Fibroblast of gingiva (primary cell): ENCODE results near the gene GPATCH4.
A peak's percentile ranks its signal among the peaks of the same experiment; 100 is the strongest.
"Not testable (repeated sequence)": the region's sequence is repeated elsewhere in the genome, so short reads cannot be mapped to it uniquely, and the experiment has no call there.

Experiments
- DNase-seq: peaks from one replicate; pipeline ENCODE4 v3.0.0-alpha.2; 2011; ENCODE audit warnings: low read depth

Gene GPATCH4

DNA sequence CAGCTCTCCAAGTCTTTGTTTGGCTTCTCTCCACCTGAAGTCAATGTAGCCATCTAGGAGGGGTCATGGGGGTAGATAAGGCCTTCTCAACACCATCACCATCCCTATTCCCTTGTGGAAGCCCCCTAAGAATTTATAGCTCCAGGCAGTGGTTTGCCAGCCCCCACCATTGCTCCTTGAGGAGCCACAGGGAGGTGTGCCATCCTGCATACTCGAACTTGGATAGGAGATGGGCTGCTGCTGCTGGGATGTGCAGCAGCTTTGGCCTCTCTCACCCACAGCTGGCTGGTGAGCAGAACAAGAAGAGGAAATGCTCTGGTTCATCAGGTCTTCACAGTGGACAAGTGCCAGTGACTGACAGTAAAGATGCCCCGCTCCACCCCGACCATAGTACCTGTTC, 4.9 kb downstream of the GPATCH4 start:
- DNase-seq, result no peak

DNA sequence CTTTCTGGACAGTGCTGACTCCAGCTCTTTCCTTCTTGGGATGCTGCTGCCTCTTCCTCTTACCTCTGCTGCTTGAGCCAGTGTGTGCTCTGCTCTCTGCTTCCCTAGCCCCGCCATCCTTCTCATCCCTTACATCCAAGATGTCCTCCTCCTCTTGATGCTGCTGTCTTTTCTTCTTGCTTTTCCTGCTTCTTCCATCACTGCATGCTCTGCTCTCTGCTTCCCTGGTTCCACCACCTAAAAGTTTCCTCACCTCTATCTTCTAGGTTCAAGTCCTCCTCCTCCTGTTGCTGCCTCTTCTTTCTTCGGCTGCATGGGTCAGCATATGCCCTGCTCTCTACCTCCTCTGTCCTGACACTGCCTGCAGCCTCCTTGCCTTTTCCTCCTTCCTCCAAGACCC, 6.3 kb downstream of the GPATCH4 start:
- no peak for DNase-seq

- no peak for DNase-seq
Observed at GRCh38 chr1:156594190-156594589, 7.1 kb downstream of the GPATCH4 start.

GRCh38 chr1:156593661-156593989, 7.7 kb downstream of the GPATCH4 start:
- DNase-seq, result no peak

DNA sequence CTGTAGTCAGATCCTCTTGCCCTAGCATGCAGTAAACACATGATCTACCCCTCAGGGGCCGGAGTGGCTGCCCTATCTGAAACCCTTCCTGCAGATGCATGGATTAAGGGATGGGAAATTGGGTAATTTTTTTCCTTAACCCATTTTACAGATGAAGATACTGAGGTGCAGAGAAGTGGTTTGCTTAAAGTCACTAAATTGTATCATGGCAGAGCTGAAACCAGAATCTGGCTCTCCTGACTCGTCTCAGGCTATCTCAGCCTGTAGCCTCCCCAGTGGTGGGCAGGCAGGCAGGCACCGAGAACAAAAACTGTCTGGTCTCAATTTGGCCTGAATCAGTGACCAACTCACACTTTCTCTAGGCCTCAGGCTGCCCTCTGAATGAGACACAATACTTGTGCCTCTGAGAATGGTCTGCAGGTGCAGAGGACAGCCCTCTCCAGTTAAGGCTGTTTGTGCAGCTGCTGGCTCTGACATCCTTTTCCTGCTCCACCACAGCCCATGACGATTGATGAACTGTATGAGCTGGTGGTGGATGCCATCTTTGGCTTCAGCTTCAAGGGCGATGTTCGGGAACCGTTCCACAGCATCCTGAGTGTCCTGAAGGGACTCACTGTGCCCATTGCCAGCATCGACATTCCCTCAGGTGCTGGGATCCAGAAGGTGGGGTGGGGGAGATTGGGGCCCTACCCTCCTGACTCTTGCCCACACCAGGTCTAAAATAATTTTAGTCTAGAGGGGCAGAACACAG, 8.2 kb downstream of the GPATCH4 start:
- no peak for DNase-seq

DNA sequence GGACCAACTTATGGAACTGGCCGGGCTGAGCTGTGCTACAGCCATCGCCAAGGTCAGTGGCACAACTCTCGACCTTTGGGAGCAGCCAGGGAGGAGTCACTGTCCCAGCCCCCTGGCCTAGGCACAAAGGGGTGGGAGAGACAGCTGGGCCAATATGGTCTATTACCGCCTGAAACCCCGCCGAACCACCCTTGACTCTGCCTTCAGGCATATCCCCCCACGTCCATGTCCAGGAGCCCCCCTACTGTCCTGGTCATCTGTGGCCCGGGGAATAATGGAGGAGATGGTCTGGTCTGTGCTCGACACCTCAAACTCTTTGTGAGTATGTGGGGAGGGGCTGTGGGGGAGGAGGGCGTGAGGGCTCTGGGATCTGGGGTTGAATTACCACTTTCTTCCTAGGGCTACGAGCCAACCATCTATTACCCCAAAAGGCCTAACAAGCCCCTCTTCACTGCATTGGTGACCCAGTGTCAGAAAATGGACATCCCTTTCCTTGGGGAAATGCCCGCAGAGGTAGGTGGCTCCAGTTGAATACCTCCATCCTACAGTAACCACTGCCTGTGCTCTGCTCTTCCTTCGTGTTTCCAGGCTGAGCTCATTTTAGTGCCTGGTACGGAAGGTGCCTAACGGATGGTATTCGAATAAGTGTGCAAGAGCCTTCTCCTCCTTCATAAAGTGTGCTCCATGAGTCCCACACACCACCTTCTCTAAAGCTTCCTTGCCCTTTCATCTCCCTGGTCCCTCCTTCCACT, 8.9 kb downstream of the GPATCH4 start:
- DNase-seq, result no peak

GRCh38 chr1:156591432-156592157, 9.7 kb downstream of the GPATCH4 start, which contains the start of gene NAXE:
Gene NAXE, plus strand, starts transcription at chr1:156591776. Its CDS starts 29 bp downstream, at chr1:156591805.
- DNase-seq, result peak; percentile 38

GRCh38 chr1:156591181-156591431, 10.2 kb downstream of the GPATCH4 start:
- no peak for DNase-seq

- no peak for DNase-seq
Observed at GRCh38 chr1:156590326-156591180, 10.7 kb downstream of the GPATCH4 start.

DNA sequence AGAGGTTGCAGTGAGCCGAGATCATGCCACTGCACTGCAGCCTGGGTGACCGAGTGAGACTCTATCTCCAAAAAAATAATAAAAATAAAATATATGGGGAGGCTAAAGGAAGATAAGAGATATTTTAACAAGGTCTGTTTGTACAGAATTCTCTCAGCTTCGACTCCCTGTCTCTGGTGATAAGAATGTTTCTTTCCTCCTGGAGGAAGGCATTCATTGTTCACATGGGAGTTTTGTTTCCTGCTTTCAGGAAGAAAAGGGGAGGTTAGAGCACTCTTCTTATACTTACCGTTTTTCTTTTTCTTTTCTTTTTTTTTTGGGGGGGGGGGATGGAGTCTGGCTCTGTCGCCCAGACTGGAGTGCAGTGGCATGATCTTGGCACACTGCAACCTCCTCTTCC, 11.7 kb downstream of the GPATCH4 start:
- DNase-seq, result no peak

DNA sequence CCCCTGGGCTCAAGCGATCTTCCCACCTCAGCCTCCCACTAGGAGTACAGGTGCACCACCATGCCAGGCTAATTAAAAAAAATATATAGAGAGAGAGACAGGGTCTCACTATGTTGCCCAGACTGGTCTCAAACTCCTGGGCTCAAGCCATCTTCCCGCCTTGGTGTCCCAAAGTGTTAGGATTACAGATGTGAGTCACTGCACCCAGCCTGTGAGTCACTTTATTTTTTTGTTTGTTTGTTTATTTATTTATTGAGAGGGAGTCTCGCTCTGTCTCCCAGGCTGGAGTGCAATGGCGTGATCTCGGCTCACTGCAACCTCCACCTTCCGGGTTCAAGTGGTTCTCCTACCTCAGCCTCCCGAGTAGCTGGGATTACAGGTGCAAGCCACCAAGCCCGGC, 13.4 kb downstream of the GPATCH4 start:
- not testable (repeated sequence) for DNase-seq

DNA sequence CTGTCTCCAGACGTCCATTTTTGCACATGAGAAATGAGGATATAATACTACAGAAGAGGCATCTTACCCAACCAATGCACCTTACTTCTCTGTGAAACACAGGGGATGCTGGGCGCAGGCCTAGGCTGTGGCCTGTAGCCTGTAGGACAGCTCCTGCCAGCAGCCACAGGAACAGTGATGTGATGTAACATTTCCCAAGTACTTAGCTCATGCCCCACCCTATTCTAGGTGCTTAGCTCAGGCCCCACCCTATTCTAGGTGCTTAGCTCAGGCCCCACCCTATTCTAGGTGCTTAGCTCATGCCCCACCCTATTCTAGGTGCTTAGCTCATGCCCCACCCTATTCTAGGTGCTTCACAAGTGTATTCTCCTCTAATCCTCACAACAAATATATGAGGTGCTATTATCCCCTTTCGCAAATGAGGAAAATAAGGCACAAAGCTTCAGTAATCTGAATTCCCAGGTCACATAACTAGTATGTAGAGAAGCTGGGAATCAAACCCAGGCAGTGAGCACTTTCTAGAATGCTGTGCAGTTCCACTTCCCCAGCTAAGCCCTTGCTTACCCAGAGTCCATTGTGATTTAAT, 14.3 kb downstream of the GPATCH4 start:
- DNase-seq, result no peak

DNA sequence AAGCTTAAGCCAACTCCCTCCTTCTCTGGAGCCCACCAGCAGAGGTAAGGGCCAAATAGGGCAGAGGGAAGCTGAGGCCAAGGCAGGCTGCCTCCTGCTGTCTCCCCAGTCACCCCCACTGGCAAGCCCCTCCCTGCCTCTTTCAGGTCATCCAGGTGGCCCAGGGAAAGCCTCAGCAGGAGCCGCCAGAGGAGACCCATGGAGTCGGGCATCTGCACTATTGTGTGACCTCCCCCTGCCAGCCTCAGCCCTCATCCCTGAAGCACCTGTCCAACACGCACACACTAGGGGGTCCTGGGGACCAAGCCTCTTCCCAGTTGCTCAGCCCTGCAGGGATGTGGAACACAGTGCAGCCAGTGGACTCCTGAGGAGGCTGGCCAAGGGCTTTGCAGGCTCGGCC, 15.0 kb downstream of the GPATCH4 start:
- DNase-seq, result no peak

GRCh38 chr1:156584813-156585212, 16.5 kb downstream of the GPATCH4 start:
- no peak for DNase-seq

- peak; percentile 72 for DNase-seq
Observed at GRCh38 chr1:156583821-156584622, 17.3 kb downstream of the GPATCH4 start.

DNA sequence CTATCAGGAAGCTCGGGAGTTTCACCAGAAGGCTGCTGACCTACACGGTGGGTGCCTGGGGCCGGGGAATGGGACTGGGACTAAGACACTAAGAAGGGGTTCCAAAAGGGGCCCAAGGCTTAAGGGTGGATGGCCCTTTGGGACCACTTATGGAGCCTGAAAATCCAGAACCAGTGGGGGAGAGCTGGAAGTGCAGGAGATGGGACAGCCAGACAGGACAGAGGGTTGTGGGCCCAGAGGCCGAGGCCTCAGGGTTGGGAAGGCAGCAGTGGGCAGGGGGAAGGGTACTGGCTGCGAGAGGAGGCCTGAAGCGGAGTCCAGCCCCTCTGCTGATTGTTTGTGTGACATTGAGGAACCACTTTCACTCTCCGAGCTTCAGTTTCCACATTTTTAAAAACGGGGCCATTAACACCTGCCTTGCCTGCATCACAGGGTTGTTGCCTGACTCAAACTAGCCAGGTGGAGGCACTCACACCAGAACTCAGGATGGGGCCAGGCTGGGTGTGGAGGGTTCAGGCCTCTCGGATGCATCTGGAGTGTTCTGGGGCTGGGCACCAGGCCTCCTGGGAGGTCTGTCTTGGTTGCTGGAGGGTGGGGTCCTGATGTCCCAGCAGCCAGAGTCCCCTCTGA, 18.8 kb downstream of the GPATCH4 start:
- no peak for DNase-seq

- DNase-seq, result no peak
Observed at GRCh38 chr1:156581661-156582387, 19.5 kb downstream of the GPATCH4 start.

DNA sequence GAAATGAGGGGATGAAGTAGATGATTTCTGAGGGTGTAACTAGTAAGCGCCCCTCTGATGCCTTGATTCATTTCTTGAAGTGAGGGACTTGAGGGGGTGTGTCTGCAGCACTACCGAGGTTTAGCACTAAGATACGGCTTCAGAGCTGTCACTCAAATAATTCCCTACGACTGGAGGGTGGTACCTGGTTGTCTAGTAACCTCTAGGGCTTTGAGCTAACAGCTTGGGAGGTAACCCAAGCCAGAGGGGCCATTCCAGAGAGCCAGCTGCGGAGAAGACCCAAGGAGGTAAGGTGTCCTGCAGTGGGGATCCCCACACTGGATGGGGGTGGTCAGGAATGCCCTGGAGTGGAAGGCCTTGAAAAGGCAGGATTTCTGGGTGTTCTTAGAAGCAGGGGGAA, 21.8 kb downstream of the GPATCH4 start, which contains the start of gene TTC24:
Gene TTC24, plus strand, starts transcription at position 252 of the 400 bp plus-strand sequence. CDS start 1,642 bp downstream, outside the sequence.
- no peak for DNase-seq

DNA sequence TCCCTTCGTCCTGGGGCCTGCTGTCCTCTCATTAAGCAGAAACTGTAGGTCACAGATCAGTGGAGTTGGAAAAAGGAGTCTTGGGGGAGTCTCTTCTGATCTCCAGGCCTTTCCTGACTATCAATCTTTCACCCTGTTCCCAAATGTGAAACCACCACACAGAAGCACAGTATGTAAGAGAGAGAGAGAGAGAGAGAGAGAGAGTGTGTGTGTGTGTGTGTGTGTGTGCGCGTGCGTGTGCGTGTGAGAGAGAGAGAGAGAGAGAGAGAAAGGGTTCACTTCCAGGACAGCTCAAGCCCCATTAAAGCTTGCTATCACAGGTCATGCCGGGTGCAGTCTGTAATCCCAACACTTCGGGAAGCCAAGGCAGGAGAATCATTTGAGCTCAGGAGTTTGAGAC, 23.2 kb downstream of the GPATCH4 start:
- DNase-seq, result no peak

GRCh38 chr1:156577550-156577949, 23.7 kb downstream of the GPATCH4 start:
- no peak for DNase-seq
